Measurements from ENCODE around the gene FHIT.

FHIT gene

GRCh38 chr3:59957150-59957549 lies 1294.1 kb downstream of the FHIT start:
- H3K4me3 ChIP-seq (ENCODE audit: low read depth, low read length): no peak overlapping the region
- TF ChIP-seq CTCF (IDR thresholded peaks at IDR 0.05; ENCODE audit: low read depth, low read length): no peak

GRCh38 chr3:59953104-59953503 lies 1298.1 kb downstream of the FHIT start:
- no peak for TF ChIP-seq CTCF (IDR thresholded peaks at IDR 0.05; ENCODE audit: low read depth, low read length)
- H3K4me3 ChIP-seq (ENCODE audit: low read depth, low read length): no peak overlapping the region

GRCh38 chr3:59949311-59949710 lies 1301.9 kb downstream of the FHIT start:
- H3K4me3 ChIP-seq (ENCODE audit: low read depth, low read length): no peak overlapping the region
- no peak for TF ChIP-seq CTCF (IDR thresholded peaks at IDR 0.05; ENCODE audit: low read depth, low read length)

- TF ChIP-seq CTCF (IDR thresholded peaks at IDR 0.05; ENCODE audit: low read depth, low read length): no peak
- H3K4me3 ChIP-seq (ENCODE audit: low read depth, low read length): no peak overlapping the region
These were observed 1304.9 kb downstream of the FHIT start for GRCh38 chr3:59946401-59946800.

GRCh38 chr3:59940718-59941117 lies 1310.5 kb downstream of the FHIT start:
- no peak for TF ChIP-seq CTCF (IDR thresholded peaks at IDR 0.05; ENCODE audit: low read depth, low read length)

GRCh38 chr3:59939826-59940426 lies 1311.3 kb downstream of the FHIT start:
- H3K4me3 ChIP-seq (ENCODE audit: low read depth, low read length): no peak overlapping the region
- no peak for TF ChIP-seq CTCF (IDR thresholded peaks at IDR 0.05; ENCODE audit: low read depth, low read length)

More at GRCh38 chr3:59940718-59941117, 1310.5 kb downstream of the FHIT start:
- H3K4me3 ChIP-seq (ENCODE audit: low read depth, low read length): no peak overlapping the region

- TF ChIP-seq CTCF (IDR thresholded peaks at IDR 0.05; ENCODE audit: low read depth, low read length): no peak
- H3K4me3 ChIP-seq (ENCODE audit: low read depth, low read length): no peak overlapping the region
These were observed 1312.4 kb downstream of the FHIT start for GRCh38 chr3:59938828-59939227.
